ENCODE measurements around the gene EIF4A3. TPM values are rescaled to one million over a fixed set of nuclear protein-coding genes. Genes with fewer than 3 reads are reported as not detected.
"Not testable (repeated sequence)": the region's sequence is repeated elsewhere in the genome, so short reads cannot be mapped to it uniquely, and the experiment has no call there.

EIF4A3 gene
- total RNA-seq, 1 experiment from 2014 or later: 86.7 TPM

DNA sequence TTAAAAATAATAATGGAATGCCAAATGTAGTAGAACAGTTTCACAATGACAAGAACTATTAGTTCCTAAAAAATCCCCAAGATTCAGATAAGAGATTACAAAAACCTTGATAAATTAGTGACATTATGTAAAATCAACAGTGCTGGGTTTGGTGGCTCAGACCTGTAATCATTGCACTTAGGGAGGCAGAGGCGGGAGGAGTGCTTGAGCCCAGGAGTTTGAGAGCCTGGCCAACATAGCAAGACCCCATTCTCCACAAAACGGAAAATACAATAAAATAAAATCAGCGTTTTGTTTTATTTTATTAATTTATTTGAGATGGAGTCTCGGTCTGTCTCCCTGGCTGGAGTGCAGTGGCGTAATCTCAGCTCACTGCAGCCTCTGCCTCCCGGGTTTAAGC, 27.0 kb upstream of the EIF4A3 start:
- DNase-seq (ENCODE audit: extremely low read depth, low read depth): no peak

DNA sequence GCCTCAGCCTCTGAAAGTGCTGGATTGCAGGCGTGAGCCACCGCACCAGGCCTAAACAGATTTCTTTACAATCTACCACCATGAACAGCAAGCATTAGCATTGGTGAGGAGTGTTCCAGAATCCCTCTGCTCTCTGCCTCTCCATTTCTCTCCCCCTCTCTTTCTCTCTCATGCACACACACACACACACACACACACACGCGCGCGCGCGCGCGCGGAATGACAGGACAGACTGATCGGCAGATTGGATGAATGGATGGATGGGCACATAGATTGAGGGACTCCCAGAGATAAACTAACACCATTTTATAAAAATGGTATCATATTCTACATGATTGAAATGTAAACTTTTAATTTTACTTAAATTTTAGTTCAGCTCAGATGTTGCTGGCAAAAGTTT, 26.2 kb upstream of the EIF4A3 start:
- DNase-seq (ENCODE audit: extremely low read depth, low read depth): no peak

DNA sequence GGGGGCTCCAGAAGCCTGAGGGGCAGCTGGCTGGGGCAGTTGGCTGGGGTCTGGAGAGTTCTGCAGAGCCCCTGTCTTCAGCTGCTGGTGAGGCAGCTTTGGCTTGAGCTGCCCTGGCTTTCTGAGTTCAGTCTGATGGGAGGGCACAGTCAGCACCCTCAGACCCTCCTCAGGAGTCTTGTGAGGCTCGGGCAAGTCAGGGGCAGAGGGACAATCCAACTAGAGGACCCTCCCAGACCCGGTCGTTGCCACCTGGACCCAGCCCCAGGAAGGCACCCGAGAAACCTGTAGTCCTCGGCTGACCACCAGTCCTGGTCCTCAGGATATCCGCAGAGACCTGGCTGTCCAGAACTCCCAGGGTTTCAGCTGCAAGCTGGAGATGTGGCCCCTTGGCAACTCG, 24.8 kb upstream of the EIF4A3 start:
- DNase-seq (ENCODE audit: extremely low read depth, low read depth): no peak

DNA sequence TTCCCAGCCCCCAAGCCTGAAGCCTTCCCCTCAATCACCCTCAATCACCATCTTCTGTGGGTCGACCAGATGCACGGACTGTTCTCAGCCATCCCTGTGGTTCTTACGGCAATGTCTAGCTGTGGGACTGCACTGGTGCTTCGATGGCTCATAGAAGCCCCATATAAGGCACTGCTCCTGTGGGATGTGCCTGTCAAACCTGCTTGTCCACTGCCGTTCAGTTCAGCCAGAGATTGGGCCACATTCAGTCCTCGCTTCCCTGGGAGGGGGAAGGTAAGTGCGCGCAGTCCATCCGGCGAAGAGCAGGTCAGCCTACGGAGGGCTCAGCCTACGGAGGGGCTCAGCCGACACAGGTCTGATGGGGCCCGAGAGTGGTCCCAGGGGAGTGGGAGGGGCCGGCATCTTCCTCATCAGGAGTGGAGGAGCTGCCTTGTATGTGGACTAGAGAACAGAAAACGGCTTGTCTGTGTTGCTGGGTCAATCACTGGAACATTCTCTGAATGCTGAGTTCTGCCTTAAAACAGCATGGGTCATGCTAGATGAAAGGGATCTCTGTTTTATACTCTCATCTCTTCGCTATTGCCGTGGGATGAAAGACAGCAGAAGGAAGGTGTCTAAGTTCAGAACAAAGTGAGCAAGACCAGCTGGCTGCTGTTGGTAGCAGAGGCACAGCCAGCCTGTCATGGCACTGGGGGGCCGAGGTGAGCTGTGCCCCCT, 23.0 kb upstream of the EIF4A3 start, which contains the start of gene CARD14:
CARD14 (plus strand) TSS at position 247 of the 717 bp plus-strand sequence. CDS start 11,409 bp downstream, outside the sequence.
- no peak for DNase-seq (ENCODE audit: extremely low read depth, low read depth)

DNA sequence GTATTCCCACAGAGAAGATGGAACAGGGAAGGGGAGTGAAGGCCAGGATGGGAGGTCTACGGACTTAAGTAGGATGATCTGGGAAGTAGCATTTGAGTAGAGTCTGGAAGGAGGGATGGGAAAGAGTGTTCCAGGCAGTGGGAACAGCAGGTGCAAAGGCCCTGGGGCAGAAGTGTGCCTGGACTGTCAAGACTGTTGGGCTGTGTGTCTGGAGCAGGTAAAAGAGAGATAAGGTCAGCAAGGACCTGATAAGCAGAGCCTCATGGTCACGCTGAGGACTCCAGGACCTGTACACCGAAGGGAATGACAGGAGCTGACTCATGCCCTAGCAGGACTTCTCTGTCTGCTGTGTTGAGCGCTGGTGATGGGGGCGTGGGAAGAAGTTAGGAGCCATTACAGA, 22.2 kb upstream of the EIF4A3 start:
- DNase-seq (ENCODE audit: extremely low read depth, low read depth): no peak

DNA sequence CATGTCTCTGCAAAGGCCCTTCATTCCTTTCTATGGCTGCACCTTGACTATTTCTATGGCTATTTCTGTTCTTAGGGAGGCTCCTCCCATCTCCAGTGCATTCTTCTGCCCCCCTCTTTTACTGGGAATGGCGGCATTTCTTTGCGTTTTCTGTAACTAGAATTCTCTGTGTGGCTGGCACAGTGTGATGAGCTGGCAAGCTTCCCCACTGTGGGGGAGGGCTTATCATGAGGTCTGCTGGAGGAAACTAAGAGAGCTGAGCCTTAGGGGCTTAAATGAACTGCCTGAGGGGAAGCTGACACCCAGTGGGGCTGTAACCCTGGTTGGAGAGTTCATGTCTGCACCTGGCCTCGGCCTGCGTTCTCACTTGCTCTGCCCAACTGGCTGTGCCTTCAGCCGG, 21.4 kb upstream of the EIF4A3 start:
- no peak for DNase-seq (ENCODE audit: extremely low read depth, low read depth)

DNA sequence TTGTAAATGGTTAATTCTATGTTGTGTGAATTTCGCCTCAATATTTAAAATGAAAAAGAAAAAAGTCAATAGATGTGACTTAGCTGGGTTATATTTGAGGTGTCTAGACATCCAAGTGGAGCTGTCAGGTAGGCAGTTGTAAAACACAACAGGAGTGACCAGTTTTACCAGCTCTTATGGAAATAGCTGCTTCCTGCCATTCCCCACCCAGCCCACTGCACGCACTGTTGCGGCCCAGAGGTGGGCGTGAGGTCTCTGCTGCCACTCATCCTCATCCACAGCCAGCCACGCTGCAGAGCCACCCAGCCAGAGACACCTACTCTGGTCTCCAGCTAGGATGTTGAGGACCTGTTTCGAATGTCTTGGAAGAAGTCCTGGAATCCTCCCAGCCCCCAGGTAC, 19.5 kb upstream of the EIF4A3 start:
- DNase-seq (ENCODE audit: extremely low read depth, low read depth): no peak

DNA sequence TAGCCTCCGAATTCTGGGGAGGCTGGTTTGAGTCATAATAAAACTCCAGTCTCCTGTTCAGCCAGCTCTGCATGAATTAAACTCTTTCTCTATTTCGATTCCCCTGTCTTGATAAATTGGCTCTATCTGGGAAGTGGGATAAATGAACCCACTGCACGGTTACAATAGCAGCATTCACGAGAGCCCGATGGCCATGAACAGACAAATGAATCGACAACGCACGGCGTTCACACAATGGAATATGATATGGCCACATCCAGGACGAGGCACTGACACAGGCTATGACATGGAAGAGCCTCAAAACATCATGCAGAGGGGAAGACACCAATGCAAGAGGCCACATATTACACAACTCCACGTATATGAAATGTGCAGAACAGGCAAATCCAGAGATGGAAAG, 17.3 kb upstream of the EIF4A3 start:
- DNase-seq (ENCODE audit: extremely low read depth, low read depth): no peak

DNA sequence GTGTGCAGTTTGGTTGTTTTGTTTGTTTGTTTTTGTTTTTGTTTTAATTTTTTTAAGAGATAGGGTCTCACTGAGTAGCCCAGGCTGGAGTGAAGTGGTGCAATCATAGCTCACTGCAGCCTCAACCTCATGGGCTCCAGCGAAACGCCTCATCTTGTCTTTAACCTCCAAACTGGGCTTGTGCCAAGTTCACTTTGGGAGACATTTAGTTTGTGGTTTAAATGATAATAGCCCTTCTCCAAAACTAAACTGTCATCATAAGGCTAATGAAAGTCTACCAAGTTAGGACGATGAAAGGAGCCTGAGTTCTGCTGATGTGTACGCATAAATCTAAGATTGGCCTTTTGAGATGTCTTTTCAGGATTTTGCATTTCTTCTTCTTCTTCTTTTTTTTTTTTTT, 16.4 kb upstream of the EIF4A3 start:
- DNase-seq (ENCODE audit: extremely low read depth, low read depth): no peak

DNA sequence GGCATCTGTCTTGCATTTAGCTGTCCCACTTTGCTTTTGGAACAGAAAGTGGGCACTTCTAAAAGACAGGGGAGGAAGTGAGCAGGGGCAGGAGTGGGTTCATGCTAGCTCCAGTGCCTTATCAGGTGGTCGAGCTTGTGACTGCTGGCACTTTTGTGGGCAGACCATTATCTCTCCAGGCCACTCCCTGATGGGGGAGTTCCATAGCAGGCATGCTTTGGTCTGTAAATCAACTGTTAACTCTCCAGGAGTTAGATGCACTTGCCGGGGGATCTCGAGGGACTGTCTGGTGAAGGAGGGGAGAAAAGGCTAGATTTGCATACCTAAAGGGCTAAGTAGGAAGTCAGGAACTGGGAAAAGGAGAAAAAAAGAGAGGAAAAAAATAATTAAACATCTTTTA, 13.6 kb upstream of the EIF4A3 start:
- DNase-seq (ENCODE audit: extremely low read depth, low read depth): no peak

DNA sequence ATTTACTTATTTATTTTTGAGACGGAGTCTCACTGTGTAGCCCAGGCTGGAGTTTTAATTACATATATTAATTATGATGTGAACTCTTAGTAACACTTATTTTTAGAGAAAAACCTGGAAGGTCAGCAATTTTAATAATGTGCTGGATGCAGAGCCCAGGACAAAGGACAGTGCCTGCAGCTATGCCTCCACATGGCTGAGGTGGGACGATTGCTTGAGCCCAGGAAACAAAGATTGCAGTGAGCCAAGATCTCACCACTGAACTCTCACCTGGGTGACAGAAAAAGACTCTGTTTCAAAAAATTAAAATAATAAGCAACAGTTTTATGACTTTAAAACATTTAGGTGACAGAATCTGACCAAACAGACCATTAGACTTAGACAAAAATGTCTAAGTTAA, 11.9 kb upstream of the EIF4A3 start:
- no peak for DNase-seq (ENCODE audit: extremely low read depth, low read depth)

DNA sequence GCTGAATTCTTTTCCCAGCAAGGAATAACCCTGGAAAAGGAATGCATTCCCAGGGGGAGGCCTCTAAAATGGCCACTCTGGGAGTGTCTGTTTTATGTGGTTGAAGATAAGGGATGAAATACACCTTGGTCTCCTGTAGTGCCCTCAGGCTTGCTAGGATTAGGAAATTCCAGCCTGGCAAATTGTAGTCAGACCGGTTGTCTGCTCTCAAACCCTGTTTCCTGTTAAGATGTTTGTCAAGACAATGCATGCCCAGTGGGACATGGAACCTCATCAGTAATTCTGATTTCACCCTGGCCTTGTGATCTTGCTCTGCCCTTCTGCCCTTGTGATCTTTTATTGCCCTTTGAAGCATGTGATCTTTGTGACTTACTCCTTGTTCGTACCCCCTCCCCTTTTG, 8.7 kb upstream of the EIF4A3 start:
- DNase-seq (ENCODE audit: extremely low read depth, low read depth): not testable (repeated sequence)

DNA sequence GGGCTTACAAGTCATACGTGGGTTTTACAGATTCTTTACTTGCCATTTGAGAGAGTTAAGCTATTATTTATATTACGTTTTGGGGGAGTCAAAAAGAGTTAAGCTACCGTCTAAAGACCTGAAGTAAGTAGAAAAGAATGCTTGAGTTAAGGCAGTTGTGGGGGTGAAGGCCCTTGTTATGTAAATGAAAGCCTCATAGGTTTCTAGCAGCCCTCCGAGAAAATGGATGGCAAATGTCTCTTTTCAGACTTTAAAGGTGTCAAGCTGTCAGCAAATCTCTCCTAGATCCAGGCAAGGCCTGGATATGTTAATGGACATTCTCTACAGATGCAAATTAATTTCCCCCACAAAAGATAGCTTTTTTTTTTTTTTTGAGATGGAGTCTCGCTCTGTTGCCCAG, 7.2 kb upstream of the EIF4A3 start:
- no peak for DNase-seq (ENCODE audit: extremely low read depth, low read depth)

DNA sequence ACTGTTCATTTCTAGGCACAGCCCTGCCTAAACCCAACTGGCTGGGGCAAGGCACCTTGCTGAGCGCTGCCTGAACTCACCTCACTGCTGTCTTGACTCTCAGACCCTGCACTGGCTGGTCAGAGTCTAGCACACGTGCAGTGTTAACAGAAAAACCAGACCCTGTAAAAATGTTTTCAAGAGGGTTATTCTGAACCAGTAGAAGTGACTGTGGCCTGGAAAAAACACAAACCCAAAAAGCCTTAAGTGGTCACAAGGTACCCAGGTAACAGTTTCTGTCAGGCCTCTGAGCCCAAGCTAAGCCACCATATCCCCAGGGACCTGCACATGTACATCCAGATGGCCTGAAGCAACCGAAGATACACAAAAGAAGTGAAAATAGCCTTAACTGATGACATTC, 6.1 kb upstream of the EIF4A3 start:
- DNase-seq (ENCODE audit: extremely low read depth, low read depth): no peak

DNA sequence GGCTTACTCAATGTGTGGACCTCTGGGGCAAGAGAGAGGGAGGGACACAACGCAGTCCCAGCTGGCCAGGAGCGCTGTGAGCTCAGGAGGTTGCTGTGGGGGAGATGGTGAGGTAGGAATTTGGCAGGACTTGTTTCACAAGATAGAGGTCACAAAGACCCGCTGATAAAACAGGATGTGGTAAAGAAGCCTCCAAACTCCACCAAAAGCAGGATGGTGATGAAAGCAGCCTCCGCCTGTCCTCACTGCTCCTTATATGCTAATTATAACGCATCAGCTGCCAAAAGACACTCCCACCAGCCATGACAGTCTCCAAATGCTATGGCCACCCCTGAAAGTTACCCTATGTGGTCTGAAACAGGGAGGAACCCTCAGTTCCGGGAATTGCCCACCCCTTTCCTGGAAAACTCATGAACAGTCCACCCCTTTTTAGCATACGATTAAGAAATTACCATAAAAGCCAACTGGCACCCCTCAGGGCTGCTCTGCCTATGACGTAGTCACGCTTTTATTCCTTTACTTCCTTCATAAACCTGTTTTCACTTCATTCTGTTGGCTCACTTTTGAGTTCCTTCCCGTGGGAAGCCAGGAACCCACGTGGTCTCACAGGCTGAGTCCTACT, 5.3 kb upstream of the EIF4A3 start:
- no peak for DNase-seq (ENCODE audit: extremely low read depth, low read depth)

DNA sequence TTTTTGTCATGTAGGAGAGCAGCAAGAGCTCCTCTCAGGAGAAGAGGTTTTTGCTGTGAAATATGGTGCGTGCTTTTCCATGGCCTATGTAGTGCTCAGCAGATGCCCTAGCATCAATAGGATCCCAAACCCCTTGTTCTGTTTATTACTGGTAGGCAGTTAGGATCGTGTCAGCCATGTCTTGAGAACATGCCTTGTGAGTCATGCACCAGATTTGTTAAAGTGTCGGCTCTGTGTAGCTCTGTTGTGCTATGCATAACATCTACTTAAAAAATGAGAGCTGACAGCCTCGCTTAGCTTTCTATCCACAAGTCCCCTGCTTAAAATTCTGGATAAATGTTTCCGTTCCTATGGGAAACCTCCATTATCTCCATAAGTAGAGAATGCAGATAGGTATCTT, 4.4 kb upstream of the EIF4A3 start:
- no peak for DNase-seq (ENCODE audit: extremely low read depth, low read depth)

DNA sequence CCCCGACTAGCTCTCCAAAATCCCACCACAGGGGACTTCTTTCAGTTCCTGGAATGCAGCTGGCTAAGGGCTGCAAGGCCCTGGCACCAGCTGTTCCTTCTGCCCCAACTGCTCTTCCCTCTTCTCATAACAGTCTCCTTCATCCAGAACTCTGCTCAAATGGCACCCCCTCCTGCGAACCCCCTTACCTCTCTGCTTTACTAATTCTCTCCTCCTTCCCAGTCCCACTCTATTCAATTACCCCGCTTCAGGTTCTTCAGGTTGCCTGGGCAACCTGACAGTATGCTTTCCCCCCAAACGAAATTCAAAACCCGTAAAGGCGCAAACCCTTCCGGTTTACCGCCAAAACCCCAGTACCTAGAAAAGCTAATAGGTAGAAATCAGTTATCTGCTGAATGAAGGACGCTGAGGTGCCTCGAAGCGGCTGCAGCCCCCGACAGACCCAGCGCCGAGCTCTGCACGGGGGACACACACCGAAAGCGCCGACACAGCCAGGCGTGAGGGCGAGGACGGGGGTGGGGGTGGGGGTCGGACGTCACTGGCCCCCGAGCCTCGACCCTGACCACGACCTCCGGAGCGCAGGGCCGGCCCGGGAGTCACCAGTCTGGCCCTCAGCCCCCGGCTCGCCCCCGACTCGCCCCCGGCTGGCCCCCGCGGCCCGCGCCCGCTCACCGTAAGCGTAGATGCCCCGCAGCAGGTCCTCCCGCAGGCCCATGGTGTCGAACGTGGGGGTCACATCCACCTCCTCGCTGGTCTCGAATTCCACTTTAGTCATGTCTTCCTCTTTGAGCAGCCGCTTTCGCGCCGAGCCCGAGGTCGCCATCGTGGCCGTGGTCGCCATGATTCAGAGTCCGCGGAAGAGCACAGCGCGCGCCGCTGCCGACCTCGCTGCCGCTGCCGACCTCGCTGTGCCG, 550 bp downstream of the EIF4A3 start:
- DNase-seq (ENCODE audit: extremely low read depth, low read depth): no peak

DNA sequence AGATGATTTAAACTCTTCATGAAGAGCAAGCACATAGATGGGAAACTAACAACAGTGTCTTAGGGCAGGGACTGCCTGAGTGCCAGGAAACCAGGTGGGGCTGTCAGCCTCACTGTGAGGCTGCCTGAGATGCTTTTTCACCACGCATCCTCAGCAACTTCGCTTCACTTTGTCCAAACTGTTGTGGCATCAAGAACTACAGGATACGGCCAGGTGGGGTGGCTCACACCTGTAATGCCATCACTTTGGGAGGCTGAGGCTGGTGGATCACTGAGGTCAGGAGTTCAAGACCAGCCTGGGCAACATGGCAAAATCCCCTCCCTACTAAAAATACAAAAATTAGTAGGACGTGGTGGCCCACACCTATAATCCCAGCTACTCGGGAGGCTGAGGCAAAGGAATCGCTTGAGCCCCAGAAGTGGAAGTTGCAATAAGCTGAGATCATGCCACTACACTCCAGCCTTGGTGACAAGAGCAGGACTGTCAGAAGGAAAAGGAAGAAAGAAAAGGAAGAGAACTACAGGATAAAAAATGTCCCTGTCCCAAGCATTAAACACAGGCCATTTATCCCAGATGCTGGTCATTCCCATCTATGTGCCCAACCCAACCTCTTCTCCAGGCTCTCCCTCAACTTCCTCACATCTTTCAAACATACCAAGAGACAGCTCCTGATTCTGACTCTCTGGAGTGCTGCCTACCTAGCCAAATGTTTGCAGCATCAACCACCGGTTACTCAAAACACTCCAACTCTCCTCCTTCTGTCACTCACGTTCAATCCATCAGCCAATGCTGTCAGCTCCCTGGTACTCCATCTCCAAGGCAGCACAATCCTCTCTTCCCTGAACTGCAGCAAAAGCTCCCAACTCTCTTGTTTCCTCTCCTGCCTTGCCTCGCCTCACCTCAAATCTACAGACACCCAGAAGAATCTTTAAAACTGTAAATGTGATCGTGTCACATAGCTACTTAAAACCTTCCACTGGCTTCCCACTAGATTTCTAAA, 1.6 kb downstream of the EIF4A3 start:
- DNase-seq (ENCODE audit: extremely low read depth, low read depth): no peak

DNA sequence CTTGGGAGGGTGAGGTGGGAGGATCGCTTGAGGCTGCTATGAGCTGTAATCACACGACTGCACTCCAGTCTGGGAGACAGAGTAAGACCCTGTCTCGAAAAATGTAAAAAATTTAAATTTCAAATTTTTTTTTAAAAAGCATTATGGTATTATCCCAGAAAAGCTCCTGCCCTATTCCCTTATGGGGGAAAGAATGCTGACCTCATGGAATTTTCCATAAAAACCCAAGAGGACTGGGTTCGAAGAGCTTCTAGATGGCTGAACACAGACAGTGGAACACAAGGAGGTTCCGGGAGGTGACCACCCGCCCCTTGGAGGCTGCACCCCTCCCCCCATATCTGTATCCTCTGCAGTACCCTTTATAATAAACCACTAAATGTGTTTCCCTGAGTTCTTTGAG, 4.0 kb downstream of the EIF4A3 start:
- no peak for DNase-seq (ENCODE audit: extremely low read depth, low read depth)

DNA sequence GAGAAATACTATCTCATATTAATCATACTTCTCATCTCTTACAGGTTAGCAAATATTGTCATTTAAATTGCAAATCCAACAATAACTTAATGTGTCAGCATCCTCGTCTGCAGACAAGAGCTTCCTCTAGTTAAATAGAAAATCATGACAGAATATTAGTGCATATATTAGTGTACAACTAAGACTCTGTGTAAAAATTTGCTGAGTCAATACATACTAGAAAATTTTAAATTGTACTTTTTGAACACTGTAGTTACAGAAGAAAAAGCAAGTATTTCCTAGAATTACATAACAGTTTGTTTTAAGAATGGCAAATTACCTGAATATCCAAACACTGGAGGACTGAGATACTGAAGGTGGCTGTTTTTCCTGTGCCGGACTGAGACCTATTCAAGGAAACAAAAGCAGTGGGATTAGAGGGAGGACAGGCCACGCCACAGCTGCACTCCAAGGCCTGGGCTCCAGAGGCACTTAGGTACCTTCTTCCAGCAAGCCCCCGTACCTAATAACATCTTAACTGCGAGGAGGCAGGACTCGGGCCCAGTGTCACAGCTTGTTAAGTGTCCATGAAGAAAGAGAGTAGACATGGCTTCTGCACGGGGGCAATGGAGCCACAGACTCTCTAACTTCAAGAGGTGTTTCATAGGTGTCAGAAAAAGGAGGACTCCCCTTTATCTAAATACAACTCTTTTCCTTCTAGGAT, 5.3 kb downstream of the EIF4A3 start:
- no peak for DNase-seq (ENCODE audit: extremely low read depth, low read depth)
